Neural cell (in vitro differentiated cells): ENCODE measurements around the gene TMCO1. TPM values are rescaled to one million over a fixed set of nuclear protein-coding genes. Genes with fewer than 3 reads are reported as not detected.

Experiments used
- H2AFZ ChIP-seq: fragments of 200-600, 300-800 bp; sonication (generic), shearing (Covaris generic); 2 replicates; pipeline ENCODE4 v1.6.0; 2014; ENCODE audit warnings: low read depth, mild to moderate bottlenecking, antibody characterized with exemption, low read length, moderate library complexity
- H3F3A ChIP-seq: fragments of 200-600 bp; shearing (Covaris generic); 2 replicates; pipeline ENCODE4 v1.6.1; 2016; ENCODE audit warnings: mild to moderate bottlenecking, moderate library complexity, mixed read lengths, antibody characterized with exemption, low read length; ENCODE audit not compliant: insufficient read depth, poor library complexity, severe bottlenecking
- H3K27ac ChIP-seq: fragments of 200-600, 300-800 bp; sonication (generic), shearing (Covaris generic); 2 replicates; pipeline ENCODE4 v1.5.1; 2014; ENCODE audit warnings: mild to moderate bottlenecking, low read length, moderate library complexity
- H3K27me3 ChIP-seq: fragments of 300-800, 200-600 bp; sonication (generic), shearing (Covaris generic); 2 replicates; pipeline ENCODE4 v1.6.0; 2014; ENCODE audit warnings: mild to moderate bottlenecking, low read depth, low read length, moderate library complexity; ENCODE audit not compliant: insufficient read depth
- H3K36me3 ChIP-seq: fragments of 300-800, 200-600 bp; sonication (generic), shearing (Covaris generic); 2 replicates; pipeline ENCODE4 v1.5.1; 2014; ENCODE audit warnings: mild to moderate bottlenecking, antibody characterized with exemption, low read length, moderate library complexity; ENCODE audit not compliant: insufficient read depth
- H3K4me2 ChIP-seq: fragments of 300-800, 200-600 bp; sonication (generic), shearing (Covaris generic); 2 replicates; pipeline ENCODE4 v1.6.0; 2014; ENCODE audit warnings: mild to moderate bottlenecking, low read length
- H3K4me3 ChIP-seq: fragments of 300-800, 200-600 bp; sonication (generic), shearing (Covaris generic); 2 replicates; pipeline ENCODE4 v1.5.1; 2014; ENCODE audit warnings: mild to moderate bottlenecking, low read length, moderate library complexity
- H3K79me2 ChIP-seq: fragments of 200-600 bp; shearing (Covaris generic); replicated peaks from 2 replicates; pipeline ENCODE4 v1.6.0; 2014; ENCODE audit warnings: mild to moderate bottlenecking, low read length, moderate library complexity; ENCODE audit not compliant: insufficient read depth
- H3K9ac ChIP-seq: fragments of 300-800, 200-600 bp; sonication (generic), shearing (Covaris generic); 2 replicates; pipeline ENCODE4 v1.6.1; 2016; ENCODE audit warnings: mild to moderate bottlenecking, low read length, mixed read lengths
- H3K9me2 ChIP-seq: fragments of 200-600 bp; shearing (Covaris generic); 2 replicates; pipeline ENCODE4 v1.6.1; 2016; ENCODE audit warnings: mild to moderate bottlenecking, low read length, mixed read lengths; ENCODE audit not compliant: insufficient read depth
- H3K9me3 ChIP-seq: fragments of 200-600, 300-800 bp; sonication (generic), shearing (Covaris generic); 2 replicates; pipeline ENCODE4 v1.6.1; 2016; ENCODE audit warnings: mild to moderate bottlenecking, mixed run types, low read length, moderate library complexity, mixed read lengths
- H4K20me1 ChIP-seq: fragments of 200-600 bp; shearing (Covaris generic); 2 replicates; pipeline ENCODE4 v1.6.1; 2016; ENCODE audit warnings: mild to moderate bottlenecking, mixed run types; ENCODE audit not compliant: insufficient read depth
- EP300 ChIP-seq: fragments of 450-650 bp; conservative IDR thresholded peaks from 2 replicates; pipeline ENCODE4 v1.6.1; 2014; ENCODE audit warnings: antibody characterized with exemption, mild to moderate bottlenecking, moderate library complexity; ENCODE audit not compliant: poor library complexity, severe bottlenecking
- EZH2 ChIP-seq: fragments of 200-600, 300-800 bp; shearing (Covaris generic), sonication (generic); IDR thresholded peaks from 2 replicates; pipeline ENCODE4 v1.6.1; 2014; ENCODE audit warnings: antibody characterized with exemption, low read length, borderline replicate concordance, mild to moderate bottlenecking; ENCODE audit not compliant: insufficient read depth, poor library complexity, severe bottlenecking
- MXI1 ChIP-seq: fragments of 450-650 bp; conservative IDR thresholded peaks from 2 replicates; pipeline ENCODE4 v1.6.1; 2014; ENCODE audit warnings: antibody characterized with exemption, mild to moderate bottlenecking; ENCODE audit not compliant: poor library complexity, severe bottlenecking
- POLR2AphosphoS5 ChIP-seq: IDR thresholded peaks from 2 replicates; pipeline ENCODE4 v1.6.1; 2012
- RAD21 ChIP-seq: fragments of 450-650 bp; conservative IDR thresholded peaks from 2 replicates; pipeline ENCODE4 v1.6.1; 2014; ENCODE audit warnings: antibody characterized with exemption, mild to moderate bottlenecking, moderate library complexity
- REST ChIP-seq: IDR thresholded peaks from 2 replicates; pipeline ENCODE4 v1.6.1; 2012; ENCODE audit warnings: borderline replicate concordance
- SMC3 ChIP-seq: fragments of 450-650 bp; conservative IDR thresholded peaks from 2 replicates; pipeline ENCODE4 v1.6.1; 2014; ENCODE audit warnings: antibody characterized with exemption, mild to moderate bottlenecking, moderate library complexity; ENCODE audit not compliant: poor library complexity
- TAF1 ChIP-seq: IDR thresholded peaks from 2 replicates; pipeline ENCODE4 v1.6.1; 2012; ENCODE audit warnings: low read depth
- polyA plus RNA-seq: library from polyadenylated mRNA; depleted of rRNA; stranded (reverse); fragments of >200 nt; gene quantifications from 2 replicates; pipeline ENCODE4 v1.2.3, GENCODE V29; 2014
- TF ChIP-seq, protein P1 (sequence below): fragments of 450-650 bp; IDR thresholded peaks from 2 replicates; pipeline ENCODE4 v1.5.1; 2014; ENCODE audit warnings: antibody characterized with exemption, mild to moderate bottlenecking, moderate library complexity; ENCODE audit not compliant: poor library complexity, severe bottlenecking

Gene TMCO1
- polyA plus RNA-seq, 1 donor from 2014 or later = 137 TPM

GRCh38 chr1:165686121-165686970 lies 82.3 kb downstream of the TMCO1 start:
- H3K9me2 ChIP-seq = no peaks in the 10 kb centered on the region
- no peak overlapping the region for H2AFZ ChIP-seq
- H3K79me2 ChIP-seq = peaks cover 10% of the 10 kb centered on the region

GRCh38 chr1:165683848-165684485 lies 84.7 kb downstream of the TMCO1 start:
- no peaks in the 10 kb centered on the region for H3K9me2 ChIP-seq
- no peak overlapping the region for H3K27ac ChIP-seq
- H3K4me3 ChIP-seq = no peak overlapping the region
- no peak overlapping the region for H2AFZ ChIP-seq
- H3K27me3 ChIP-seq = no peaks in the 10 kb centered on the region
- peaks cover 5% of the 10 kb centered on the region for H3K36me3 ChIP-seq
- no peak overlapping the region for H3K9ac ChIP-seq
- H3K79me2 ChIP-seq = peaks cover 10% of the 10 kb centered on the region
- no peaks in the 10 kb centered on the region for H4K20me1 ChIP-seq
- no peaks in the 10 kb centered on the region for H3F3A ChIP-seq
- H3K4me2 ChIP-seq = no peak overlapping the region
- H3K9me3 ChIP-seq = no peaks in the 10 kb centered on the region
- no peak for TF ChIP-seq EZH2
- TF ChIP-seq SMC3 = no peak
- TF ChIP-seq REST = no peak
- TF ChIP-seq EP300 = no peak
- TF ChIP-seq POLR2AphosphoS5 = no peak

More at GRCh38 chr1:165686121-165686970, 82.3 kb downstream of the TMCO1 start:
- no peaks in the 10 kb centered on the region for H4K20me1 ChIP-seq
- peaks cover 1% of the 10 kb centered on the region for H3K36me3 ChIP-seq
- H3F3A ChIP-seq = no peaks in the 10 kb centered on the region
- H3K4me3 ChIP-seq = no peak overlapping the region
- H3K9ac ChIP-seq = no peak overlapping the region
- H3K27me3 ChIP-seq = no peaks in the 10 kb centered on the region
- no peak overlapping the region for H3K27ac ChIP-seq
- no peak overlapping the region for H3K4me2 ChIP-seq
- no peaks in the 10 kb centered on the region for H3K9me3 ChIP-seq
- TF ChIP-seq, protein P1, sequence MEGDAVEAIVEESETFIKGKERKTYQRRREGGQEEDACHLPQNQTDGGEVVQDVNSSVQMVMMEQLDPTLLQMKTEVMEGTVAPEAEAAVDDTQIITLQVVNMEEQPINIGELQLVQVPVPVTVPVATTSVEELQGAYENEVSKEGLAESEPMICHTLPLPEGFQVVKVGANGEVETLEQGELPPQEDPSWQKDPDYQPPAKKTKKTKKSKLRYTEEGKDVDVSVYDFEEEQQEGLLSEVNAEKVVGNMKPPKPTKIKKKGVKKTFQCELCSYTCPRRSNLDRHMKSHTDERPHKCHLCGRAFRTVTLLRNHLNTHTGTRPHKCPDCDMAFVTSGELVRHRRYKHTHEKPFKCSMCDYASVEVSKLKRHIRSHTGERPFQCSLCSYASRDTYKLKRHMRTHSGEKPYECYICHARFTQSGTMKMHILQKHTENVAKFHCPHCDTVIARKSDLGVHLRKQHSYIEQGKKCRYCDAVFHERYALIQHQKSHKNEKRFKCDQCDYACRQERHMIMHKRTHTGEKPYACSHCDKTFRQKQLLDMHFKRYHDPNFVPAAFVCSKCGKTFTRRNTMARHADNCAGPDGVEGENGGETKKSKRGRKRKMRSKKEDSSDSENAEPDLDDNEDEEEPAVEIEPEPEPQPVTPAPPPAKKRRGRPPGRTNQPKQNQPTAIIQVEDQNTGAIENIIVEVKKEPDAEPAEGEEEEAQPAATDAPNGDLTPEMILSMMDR = no peak
- TF ChIP-seq REST (no peak), EZH2 (no peak), TAF1 (no peak), RAD21 (no peak), EP300 (no peak), SMC3 (no peak), MXI1 (no peak), POLR2AphosphoS5 (no peak)
